ENCODE results near the gene TBXAS1. TPM values are rescaled to one million over a fixed set of nuclear protein-coding genes. Genes with fewer than 3 reads are reported as not detected.

Gene TBXAS1
- polyA plus RNA-seq, 2 donors, result 5.9 to 10.7 TPM

DNA sequence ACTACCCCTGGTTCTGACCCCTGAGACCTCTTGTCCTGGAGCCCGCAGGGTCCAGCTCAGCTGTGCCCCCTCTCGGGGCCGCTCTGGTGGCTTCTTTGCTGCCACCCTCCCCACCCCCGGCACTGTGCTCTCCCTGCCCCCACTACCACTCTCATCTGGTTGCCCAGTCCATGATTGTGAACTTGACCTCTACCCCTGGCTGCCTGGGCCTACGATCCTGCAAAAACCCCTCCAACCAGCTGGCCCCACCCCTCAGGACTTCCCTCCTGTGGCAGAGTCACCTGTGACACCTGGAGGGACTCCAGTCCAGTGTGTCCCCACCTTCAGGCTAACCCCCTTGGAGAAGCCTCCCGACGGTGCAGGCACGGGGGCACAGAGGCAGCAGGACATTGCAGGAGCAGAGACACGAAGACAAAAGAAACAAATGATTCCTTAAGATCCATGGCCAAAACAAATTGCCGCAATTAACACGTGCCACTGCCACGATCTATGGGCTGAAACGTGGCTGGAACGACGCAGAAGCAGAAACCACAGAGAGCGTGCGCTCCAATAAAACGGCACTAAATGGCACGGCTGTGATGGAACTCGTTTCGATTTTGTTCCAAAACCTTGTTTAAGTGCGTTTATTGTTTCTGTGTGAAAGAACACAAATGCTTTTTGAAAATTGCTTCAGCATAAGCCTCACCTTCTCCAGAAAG is 161.7 kb downstream of the TBXAS1 start:
- Histone ChIP-seq H3K9me3 (ENCODE audit: control insufficient read depth in 2 of 2, insufficient read depth in 1 of 2, low read depth in 1 of 2, low read length in 1 of 2) (no peaks in the 10 kb centered on the region), H3K27me3 (ENCODE audit: control insufficient read depth in 1 of 2, insufficient read depth in 2 of 2, low read length in 2 of 2) (no peaks in the 10 kb centered on the region), H3K27ac (ENCODE audit: low read depth in 2 of 2, low read length in 1 of 2) (no peak overlapping the region), H3K36me3 (ENCODE audit: control insufficient read depth in 2 of 2, insufficient read depth in 2 of 2, low read length in 1 of 2) (no peaks in the 10 kb centered on the region), H3K4me3 (ENCODE audit: low read depth in 1 of 2, low read length in 2 of 2) (no peak overlapping the region), H3K4me1 (ENCODE audit: control insufficient read depth in 2 of 2, insufficient read depth in 2 of 2, low read length in 1 of 2) (no peaks in the 10 kb centered on the region)
- WGBS, 2 donors, result 92 to 93% methylated on average over 22 of the region's 22 CpGs

DNA sequence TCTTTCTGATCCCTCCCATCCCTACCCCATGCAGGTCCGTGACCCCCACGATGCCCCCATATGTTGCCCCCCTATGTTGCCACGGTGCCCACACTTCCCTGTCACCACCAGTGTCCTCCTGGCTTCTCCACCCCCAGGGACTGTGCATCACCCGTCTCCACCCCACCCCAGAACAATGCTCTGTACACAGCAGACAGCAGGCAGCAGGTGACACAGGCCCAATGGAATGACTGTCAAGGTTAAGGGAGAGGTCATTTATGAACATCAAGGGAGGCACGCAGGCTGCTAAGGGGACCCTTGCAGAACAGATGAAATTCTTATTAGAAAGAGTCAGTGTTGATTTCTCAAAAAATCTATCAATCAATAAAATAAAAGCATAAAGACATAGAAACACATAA is 162.2 kb downstream of the TBXAS1 start:
- Histone ChIP-seq H3K4me3 (ENCODE audit: low read depth in 1 of 2, low read length in 2 of 2) (no peak overlapping the region), H3K27me3 (ENCODE audit: control insufficient read depth in 1 of 2, insufficient read depth in 2 of 2, low read length in 2 of 2) (no peaks in the 10 kb centered on the region), H3K27ac (ENCODE audit: low read depth in 2 of 2, low read length in 1 of 2) (no peak overlapping the region), H3K36me3 (ENCODE audit: control insufficient read depth in 2 of 2, insufficient read depth in 2 of 2, low read length in 1 of 2) (no peaks in the 10 kb centered on the region), H3K9me3 (ENCODE audit: control insufficient read depth in 2 of 2, insufficient read depth in 1 of 2, low read depth in 1 of 2, low read length in 1 of 2) (no peaks in the 10 kb centered on the region), H3K4me1 (ENCODE audit: control insufficient read depth in 2 of 2, insufficient read depth in 2 of 2, low read length in 1 of 2) (no peaks in the 10 kb centered on the region)
- WGBS, 2 donors, result 76 to 77% methylated on average over 5 of the region's 5 CpGs

GRCh38 chr7:139991911-139992310 is 162.8 kb downstream of the TBXAS1 start:
- WGBS, 2 donors, result 80 to 83% methylated on average over 6 of the region's 6 CpGs

DNA sequence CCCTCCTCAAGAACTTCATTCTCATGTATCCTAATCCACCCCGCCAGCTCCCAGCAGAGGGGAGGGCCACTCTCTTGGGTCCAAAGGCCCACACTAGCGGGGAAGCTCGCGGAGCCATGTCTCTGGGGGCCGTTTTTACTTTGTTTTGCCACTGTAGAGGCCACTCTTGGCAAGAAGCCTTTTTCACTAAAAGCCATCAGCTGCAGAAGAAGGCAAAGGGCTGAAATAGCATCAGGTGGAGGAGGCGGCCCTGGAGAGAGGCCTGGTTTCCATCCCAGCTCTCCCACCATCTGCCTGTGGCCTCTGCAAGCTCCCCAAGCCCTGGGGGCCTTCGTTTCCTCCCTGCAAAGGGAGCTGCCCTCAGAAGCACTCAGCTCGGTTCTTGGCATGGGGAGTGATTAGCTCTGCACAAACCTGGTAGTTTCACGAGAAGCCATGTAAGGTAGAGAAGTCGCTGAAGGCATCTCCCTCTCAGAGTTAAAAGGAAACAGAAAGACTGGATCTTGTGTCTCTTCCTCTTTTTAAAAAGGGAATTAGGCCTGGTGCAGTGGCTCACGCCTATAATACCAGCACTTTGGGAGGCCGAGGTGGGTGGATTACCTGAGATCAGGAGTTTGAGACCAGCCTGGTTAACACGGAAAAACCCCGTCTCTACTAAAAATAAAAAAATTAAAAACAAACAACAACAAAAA is 163.4 kb downstream of the TBXAS1 start:
- H3K27me3 ChIP-seq (ENCODE audit: control insufficient read depth in 1 of 2, insufficient read depth in 2 of 2, low read length in 2 of 2), result no peaks in the 10 kb centered on the region
- no peak overlapping the region for H3K4me3 ChIP-seq (ENCODE audit: low read depth in 1 of 2, low read length in 2 of 2)
- H3K27ac ChIP-seq (ENCODE audit: low read depth in 2 of 2, low read length in 1 of 2), result no peak overlapping the region
- H3K9me3 ChIP-seq (ENCODE audit: control insufficient read depth in 2 of 2, insufficient read depth in 1 of 2, low read depth in 1 of 2, low read length in 1 of 2), result no peaks in the 10 kb centered on the region
- WGBS, 2 donors, result 83 to 88% methylated on average over 14 of the region's 14 CpGs
- no peaks in the 10 kb centered on the region for H3K36me3 ChIP-seq (ENCODE audit: control insufficient read depth in 2 of 2, insufficient read depth in 2 of 2, low read length in 1 of 2)
- H3K4me1 ChIP-seq (ENCODE audit: control insufficient read depth in 2 of 2, insufficient read depth in 2 of 2, low read length in 1 of 2), result no peaks in the 10 kb centered on the region

More at GRCh38 chr7:139991911-139992310, 162.8 kb downstream of the TBXAS1 start:
- Histone ChIP-seq H3K9me3 (ENCODE audit: control insufficient read depth in 2 of 2, insufficient read depth in 1 of 2, low read depth in 1 of 2, low read length in 1 of 2) (no peaks in the 10 kb centered on the region), H3K27ac (ENCODE audit: low read depth in 2 of 2, low read length in 1 of 2) (no peak overlapping the region), H3K36me3 (ENCODE audit: control insufficient read depth in 2 of 2, insufficient read depth in 2 of 2, low read length in 1 of 2) (no peaks in the 10 kb centered on the region), H3K4me3 (ENCODE audit: low read depth in 1 of 2, low read length in 2 of 2) (no peak overlapping the region), H3K4me1 (ENCODE audit: control insufficient read depth in 2 of 2, insufficient read depth in 2 of 2, low read length in 1 of 2) (no peaks in the 10 kb centered on the region), H3K27me3 (ENCODE audit: control insufficient read depth in 1 of 2, insufficient read depth in 2 of 2, low read length in 2 of 2) (no peaks in the 10 kb centered on the region)

GRCh38 chr7:139993169-139993568 is 164.1 kb downstream of the TBXAS1 start:
- WGBS, 2 donors, result 92 to 94% methylated on average over 8 of the region's 8 CpGs

GRCh38 chr7:139993592-139993991 is 164.5 kb downstream of the TBXAS1 start:
- Histone ChIP-seq H3K4me1 (ENCODE audit: control insufficient read depth in 2 of 2, insufficient read depth in 2 of 2, low read length in 1 of 2) (no peaks in the 10 kb centered on the region), H3K36me3 (ENCODE audit: control insufficient read depth in 2 of 2, insufficient read depth in 2 of 2, low read length in 1 of 2) (no peaks in the 10 kb centered on the region), H3K27me3 (ENCODE audit: control insufficient read depth in 1 of 2, insufficient read depth in 2 of 2, low read length in 2 of 2) (no peaks in the 10 kb centered on the region), H3K4me3 (ENCODE audit: low read depth in 1 of 2, low read length in 2 of 2) (no peak overlapping the region), H3K27ac (ENCODE audit: low read depth in 2 of 2, low read length in 1 of 2) (no peak overlapping the region), H3K9me3 (ENCODE audit: control insufficient read depth in 2 of 2, insufficient read depth in 1 of 2, low read depth in 1 of 2, low read length in 1 of 2) (no peaks in the 10 kb centered on the region)
- 96 to 97% methylated on average over 2 of the region's 2 CpGs for WGBS, 2 donors

More at GRCh38 chr7:139993169-139993568, 164.1 kb downstream of the TBXAS1 start:
- no peaks in the 10 kb centered on the region for H3K9me3 ChIP-seq (ENCODE audit: control insufficient read depth in 2 of 2, insufficient read depth in 1 of 2, low read depth in 1 of 2, low read length in 1 of 2)
- H3K4me1 ChIP-seq (ENCODE audit: control insufficient read depth in 2 of 2, insufficient read depth in 2 of 2, low read length in 1 of 2), result no peaks in the 10 kb centered on the region
- no peaks in the 10 kb centered on the region for H3K36me3 ChIP-seq (ENCODE audit: control insufficient read depth in 2 of 2, insufficient read depth in 2 of 2, low read length in 1 of 2)
- H3K27me3 ChIP-seq (ENCODE audit: control insufficient read depth in 1 of 2, insufficient read depth in 2 of 2, low read length in 2 of 2), result no peaks in the 10 kb centered on the region
- H3K4me3 ChIP-seq (ENCODE audit: low read depth in 1 of 2, low read length in 2 of 2), result no peak overlapping the region
- H3K27ac ChIP-seq (ENCODE audit: low read depth in 2 of 2, low read length in 1 of 2), result no peak overlapping the region

DNA sequence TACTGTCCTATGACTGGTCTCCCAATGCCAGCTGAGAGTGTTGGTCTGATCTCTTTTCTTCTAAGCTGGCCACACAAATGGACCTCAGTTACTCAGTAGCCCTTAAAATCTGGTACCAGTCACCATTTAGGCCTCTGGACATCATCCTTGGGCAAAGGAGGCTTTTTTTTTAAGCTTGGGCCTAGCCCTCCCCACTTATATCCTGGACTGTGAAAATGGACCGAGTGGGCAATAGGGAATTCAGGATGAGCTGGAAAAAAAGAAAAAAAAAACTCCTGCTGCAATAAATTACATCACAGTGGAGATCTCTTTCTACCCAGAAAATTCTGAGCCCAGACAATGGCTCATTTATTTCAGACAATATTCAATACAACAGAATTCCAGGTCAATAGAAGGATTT is 165.3 kb downstream of the TBXAS1 start:
- 83 to 90% methylated on average over 1 of the region's 1 CpG for WGBS, 2 donors
- no peaks in the 10 kb centered on the region for H3K9me3 ChIP-seq (ENCODE audit: control insufficient read depth in 2 of 2, insufficient read depth in 1 of 2, low read depth in 1 of 2, low read length in 1 of 2)
- H3K27ac ChIP-seq (ENCODE audit: low read depth in 2 of 2, low read length in 1 of 2), result no peak overlapping the region
- H3K4me1 ChIP-seq (ENCODE audit: control insufficient read depth in 2 of 2, insufficient read depth in 2 of 2, low read length in 1 of 2), result no peaks in the 10 kb centered on the region
- no peaks in the 10 kb centered on the region for H3K27me3 ChIP-seq (ENCODE audit: control insufficient read depth in 1 of 2, insufficient read depth in 2 of 2, low read length in 2 of 2)
- no peaks in the 10 kb centered on the region for H3K36me3 ChIP-seq (ENCODE audit: control insufficient read depth in 2 of 2, insufficient read depth in 2 of 2, low read length in 1 of 2)
- no peak overlapping the region for H3K4me3 ChIP-seq (ENCODE audit: low read depth in 1 of 2, low read length in 2 of 2)

GRCh38 chr7:139995017-139995915 is 166.2 kb downstream of the TBXAS1 start:
- Histone ChIP-seq H3K27ac (ENCODE audit: low read depth in 2 of 2, low read length in 1 of 2) (no peak overlapping the region), H3K4me1 (ENCODE audit: control insufficient read depth in 2 of 2, insufficient read depth in 2 of 2, low read length in 1 of 2) (no peaks in the 10 kb centered on the region), H3K27me3 (ENCODE audit: control insufficient read depth in 1 of 2, insufficient read depth in 2 of 2, low read length in 2 of 2) (no peaks in the 10 kb centered on the region), H3K9me3 (ENCODE audit: control insufficient read depth in 2 of 2, insufficient read depth in 1 of 2, low read depth in 1 of 2, low read length in 1 of 2) (no peaks in the 10 kb centered on the region), H3K36me3 (ENCODE audit: control insufficient read depth in 2 of 2, insufficient read depth in 2 of 2, low read length in 1 of 2) (no peaks in the 10 kb centered on the region), H3K4me3 (ENCODE audit: low read depth in 1 of 2, low read length in 2 of 2) (no peak overlapping the region)
- 57 to 60% methylated on average over 19 of the region's 19 CpGs for WGBS, 2 donors

- Histone ChIP-seq H3K27me3 (ENCODE audit: control insufficient read depth in 1 of 2, insufficient read depth in 2 of 2, low read length in 2 of 2) (no peaks in the 10 kb centered on the region), H3K4me1 (ENCODE audit: control insufficient read depth in 2 of 2, insufficient read depth in 2 of 2, low read length in 1 of 2) (no peaks in the 10 kb centered on the region), H3K4me3 (ENCODE audit: low read depth in 1 of 2, low read length in 2 of 2) (no peak overlapping the region), H3K9me3 (ENCODE audit: control insufficient read depth in 2 of 2, insufficient read depth in 1 of 2, low read depth in 1 of 2, low read length in 1 of 2) (no peaks in the 10 kb centered on the region), H3K27ac (ENCODE audit: low read depth in 2 of 2, low read length in 1 of 2) (no peak overlapping the region), H3K36me3 (ENCODE audit: control insufficient read depth in 2 of 2, insufficient read depth in 2 of 2, low read length in 1 of 2) (no peaks in the 10 kb centered on the region)
- WGBS, 2 donors, result 92 to 97% methylated on average over 4 of the region's 4 CpGs
Measured at GRCh38 chr7:139998572-139998971, 169.5 kb downstream of the TBXAS1 start.
